SW480 (cell line): ENCODE measurements around the gene MARK1.

Experiments used
- DNase-seq: peaks from one replicate; pipeline ENCODE4 v3.0.0-alpha.2; 2016; ENCODE audit warnings: low spot score

MARK1 gene

DNA sequence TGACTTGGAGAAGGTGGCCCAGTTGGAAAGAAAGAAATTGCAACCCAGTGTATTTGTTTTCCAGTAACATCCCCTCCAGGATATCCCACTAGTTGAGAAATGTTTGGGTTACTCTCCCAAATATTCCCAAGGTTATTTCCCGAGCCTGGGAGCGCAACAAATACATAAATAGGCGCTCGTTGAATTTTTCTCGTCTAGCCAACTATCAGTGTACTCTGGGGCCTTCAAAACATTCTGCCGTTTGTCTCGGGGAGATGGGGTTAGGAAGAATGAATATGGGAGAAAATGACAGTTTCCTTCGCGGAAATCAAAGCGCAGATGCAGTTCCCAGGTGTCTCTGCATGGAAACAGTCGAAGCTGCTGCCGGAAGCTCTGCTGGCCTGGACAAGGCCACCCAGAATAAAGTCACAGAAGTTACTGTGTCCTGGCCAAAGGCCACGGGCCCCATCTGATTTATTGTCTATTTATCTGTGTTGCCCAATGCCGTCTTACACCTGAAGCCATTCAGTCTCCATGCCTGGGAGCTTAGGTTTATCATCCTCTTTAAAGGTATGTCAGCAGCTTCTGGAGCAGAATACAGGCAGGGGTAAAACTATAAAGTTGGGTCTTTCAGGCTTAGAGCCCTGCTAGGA, 163.2 kb downstream of the MARK1 start:
- no peak for DNase-seq

DNA sequence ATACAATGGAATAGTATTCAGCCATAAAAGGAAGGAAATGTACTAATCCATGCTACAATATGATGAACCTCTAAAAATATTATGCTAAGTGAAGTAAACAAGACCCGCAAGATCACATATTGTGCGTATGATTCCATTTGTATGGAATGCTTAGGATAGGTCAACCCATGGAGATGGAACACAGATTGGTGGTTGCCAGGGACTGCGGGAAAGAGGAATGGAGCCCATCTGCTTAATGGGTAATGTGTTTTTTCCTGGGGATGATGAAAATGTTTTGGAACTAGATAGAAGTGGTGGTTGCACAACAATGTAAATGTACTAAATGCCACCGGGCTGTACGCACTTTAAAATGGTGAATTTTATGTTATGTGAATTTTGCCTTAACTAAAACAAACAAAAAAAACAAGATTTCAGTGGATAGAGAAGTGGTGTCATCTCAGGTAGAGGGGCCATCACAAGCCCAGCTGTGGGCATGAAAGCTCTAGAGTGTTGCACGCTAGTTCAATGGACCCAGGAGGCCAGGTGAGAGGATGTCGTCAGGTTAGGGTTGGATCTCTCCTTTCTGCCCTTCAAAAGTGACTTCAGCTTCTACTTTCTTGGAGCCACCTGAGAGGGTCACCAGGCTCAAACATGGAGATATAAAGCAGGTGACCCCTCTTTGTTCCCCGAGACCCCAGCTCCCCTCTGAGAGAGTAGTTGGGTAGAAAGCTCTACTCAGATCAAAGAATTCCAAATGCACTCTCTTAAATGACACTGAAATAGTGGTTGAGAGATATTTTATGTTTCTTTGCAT, 164.7 kb downstream of the MARK1 start:
- DNase-seq, result no peak

DNA sequence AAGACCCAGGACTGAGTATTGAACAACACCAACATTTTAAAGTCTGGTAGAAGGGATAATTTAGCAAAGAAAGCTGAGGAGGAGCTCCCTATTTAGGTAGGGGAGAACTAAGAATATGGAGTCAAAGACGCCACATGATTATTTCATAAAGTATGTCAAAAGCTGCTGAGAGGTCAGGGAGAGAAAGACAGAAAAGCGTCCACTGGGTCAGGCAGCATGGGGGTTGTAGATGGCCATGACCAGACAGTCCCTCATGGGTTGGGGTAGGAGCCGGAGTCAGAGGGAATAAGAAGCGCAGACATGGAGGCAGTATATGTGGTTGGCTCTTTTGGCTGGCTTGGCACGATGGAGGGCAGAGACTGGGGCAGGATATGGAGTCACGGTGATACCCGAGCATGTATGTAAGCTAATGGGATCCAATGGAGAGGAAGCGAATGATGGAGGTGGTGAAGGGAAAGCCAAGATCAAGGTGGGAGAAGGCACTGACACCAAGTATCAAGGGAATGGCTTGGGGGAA, 167.0 kb downstream of the MARK1 start:
- DNase-seq, result no peak

DNA sequence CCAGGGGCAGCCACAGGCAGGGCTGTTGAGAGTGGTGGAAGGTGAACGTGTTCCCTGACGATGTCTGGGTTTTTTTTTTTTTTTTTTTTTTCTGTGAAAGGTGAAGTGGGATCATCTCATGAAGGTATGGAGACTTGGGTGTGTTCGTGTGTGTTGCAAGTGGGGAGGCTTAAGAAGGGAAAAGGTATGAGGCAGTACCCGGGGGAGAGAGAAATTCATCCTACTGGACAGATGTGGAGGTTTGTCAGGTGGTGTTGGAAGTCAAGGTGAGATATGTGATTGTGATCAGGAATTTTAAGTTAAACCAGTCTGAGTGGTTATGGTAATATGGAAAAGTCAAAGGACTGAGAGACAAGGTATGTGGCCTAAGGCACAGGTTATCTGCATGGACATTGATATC, 167.5 kb downstream of the MARK1 start:
- no peak for DNase-seq

DNA sequence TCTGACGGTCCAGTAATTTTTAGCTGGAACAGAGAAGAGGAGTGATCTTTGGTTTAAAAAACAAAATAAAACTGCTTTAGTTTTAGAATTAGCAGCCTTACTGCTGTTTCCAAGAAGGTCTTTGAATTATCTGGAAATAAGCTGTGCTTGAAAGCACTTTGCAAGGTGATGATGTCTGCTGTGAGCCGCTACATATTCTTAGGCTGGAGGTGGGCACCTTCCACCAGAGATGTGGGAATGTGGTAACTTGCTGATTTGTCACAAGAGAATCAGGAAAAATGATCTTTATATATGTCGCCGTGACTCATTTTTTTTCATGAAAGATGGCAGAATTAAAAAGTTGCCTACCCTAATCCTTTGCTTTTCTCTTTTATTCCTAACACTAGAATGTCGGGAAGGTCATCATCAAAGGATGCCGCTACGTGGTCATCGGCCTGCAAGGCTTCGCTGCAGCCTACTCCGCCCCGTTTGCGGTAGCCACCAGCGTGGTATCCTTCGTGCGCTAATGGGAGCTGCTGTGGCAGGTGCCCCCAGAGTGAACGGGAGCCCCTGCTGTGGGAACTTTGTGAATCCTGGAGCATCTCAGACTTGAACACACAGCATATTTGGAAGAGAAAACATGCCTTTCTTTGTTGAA, 168.4 kb downstream of the MARK1 start:
- no peak for DNase-seq

DNA sequence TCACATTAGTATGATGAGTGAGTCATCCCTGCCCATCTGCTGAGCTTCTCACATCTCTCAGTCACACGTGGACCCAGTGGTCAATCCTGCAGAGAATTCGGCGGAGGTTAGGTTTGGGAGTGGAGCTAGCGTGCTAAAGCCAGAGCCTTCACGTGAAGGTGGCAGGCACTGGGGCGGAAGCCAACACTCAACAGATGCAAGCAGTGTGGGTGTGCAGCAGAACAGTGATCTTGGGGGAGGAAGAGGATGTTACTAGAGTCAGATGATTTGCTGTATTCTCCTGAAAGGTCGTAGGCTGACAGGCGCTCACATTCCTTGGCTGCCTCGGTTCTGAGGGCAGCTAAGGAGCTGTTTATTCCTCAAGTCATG, 168.9 kb downstream of the MARK1 start:
- peak; percentile 48 for DNase-seq

DNA sequence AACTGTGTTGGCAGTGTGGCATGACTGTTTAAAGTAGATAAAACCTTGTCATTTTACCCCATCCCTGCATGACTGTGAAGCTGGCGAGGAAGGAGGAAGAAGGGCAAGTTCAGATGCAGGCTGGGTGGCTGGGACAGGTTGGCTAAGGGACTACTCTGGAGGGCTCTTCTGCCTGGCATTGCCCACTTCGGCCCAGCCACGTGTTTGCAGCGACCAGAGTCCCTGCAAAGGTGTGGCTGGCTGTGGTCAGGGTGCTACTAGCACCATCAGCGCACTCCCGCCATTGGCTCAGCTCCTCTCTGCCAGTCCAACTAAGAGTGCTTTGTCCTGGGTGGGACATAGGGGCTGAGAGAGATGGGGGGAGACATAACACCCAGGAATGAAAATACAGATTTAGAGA, 169.4 kb downstream of the MARK1 start:
- DNase-seq, result no peak

DNA sequence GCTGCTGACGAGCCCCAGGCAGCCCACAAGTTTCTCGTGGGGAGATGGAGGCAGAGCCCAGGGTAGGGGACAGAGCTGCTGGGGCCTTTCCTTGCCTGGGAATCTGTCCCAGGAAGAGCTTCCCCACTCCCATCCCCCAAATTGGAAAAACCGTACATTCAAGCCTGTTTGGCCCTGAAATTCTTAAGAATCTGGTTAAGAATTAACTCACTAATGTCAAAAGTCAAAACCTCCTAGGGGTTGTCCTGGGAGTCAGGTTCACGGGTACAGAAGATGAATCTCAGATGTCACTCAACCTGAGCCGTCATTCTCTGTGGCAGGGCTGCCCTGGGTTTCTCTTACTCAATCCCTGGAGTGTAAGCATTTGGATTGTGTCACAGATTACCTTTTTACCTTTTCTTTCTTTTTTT, 170.7 kb downstream of the MARK1 start:
- no peak for DNase-seq

DNA sequence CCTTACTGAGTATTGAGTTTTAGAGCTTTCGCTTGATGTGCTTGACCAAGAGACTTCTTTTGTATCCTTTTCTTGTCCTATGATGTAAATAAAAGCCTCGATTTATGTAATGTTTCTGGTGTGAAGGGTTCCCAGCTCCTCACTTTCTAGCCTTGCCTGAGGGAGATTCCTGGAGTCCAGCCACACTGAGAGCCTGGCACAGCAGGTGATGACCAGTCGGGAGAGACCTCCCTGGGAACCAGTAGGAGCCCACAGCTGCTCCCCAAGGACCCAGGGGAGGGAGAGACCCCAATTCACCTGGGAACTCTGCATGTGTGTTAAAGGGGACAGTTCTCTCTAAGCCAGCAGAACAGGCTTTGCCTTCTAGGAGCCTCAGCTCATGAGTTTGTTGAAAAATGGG, 171.1 kb downstream of the MARK1 start:
- no peak for DNase-seq

DNA sequence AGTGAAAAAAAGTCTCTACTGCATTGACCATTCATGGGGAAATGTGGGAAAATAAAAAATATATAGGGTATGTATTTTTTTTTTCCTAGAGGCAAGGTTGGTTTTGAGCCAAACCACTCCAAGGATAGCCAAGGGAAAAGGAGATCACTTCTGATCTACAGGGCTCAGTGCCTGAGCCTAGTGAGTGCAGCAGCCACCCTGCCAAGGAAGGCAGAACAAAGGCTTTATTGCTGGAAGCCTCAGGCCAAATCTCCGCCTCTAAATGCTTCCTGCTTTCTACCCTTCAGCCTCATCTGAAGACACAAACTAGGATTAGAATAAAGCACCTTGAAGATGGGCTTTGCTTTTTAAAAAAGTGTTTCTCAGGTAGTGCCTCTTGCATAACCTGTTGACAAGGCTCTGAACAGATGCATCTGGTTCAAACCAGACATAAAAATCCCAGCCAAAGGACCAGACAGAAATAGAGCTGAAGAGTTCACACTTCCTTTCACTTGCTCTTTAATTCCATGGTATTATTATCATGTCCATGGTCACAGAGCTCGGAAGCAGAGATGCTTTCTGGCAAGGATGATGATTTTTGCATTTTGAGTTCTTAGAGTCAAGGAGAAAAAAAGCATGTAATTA, 172.7 kb downstream of the MARK1 start:
- no peak for DNase-seq

DNA sequence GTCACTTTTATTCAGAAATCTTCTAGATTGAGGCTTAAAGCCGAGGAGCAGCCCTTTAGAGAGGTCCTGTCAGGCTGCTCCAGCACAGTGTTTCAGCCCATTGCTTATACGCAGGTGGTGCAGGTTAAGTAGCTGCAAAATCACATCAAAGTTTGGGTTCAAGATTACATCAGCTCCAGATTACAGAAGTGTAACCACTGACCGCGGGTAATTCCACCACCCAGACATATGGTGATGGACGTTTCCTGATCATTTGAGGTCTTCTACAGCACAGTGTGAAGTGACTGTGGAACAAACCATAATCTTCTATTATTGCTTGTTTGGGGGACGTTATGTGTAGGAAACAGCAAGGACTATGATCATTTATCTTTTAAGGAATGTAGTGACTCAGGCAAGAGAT, 174.0 kb downstream of the MARK1 start:
- DNase-seq, result no peak

DNA sequence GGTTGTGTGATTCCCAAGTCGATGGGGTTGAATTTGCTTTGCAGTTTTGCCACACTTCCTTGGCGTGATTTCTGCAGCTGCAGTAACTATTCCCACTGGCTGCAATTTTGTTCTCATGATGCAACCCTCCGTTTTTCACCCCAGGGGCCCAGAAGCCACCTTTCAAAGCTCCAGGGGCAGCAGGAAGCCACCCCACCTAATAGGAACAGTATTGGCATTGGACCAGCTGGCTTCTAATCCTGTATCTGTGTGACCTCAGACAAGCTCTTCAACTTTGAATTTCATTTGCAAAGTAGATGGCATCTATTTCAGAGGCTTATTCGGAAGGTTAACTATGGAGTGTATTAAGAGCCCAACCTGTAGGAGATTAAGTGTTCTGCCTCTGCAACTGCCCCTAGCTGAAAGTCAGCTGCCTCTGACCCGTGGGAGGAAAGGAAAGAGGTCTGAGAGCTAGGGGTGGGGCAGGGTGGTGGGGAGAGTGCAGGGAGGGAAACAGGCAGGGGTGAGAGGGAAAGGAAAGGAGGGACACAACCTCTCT, 174.9 kb downstream of the MARK1 start:
- no peak for DNase-seq

DNA sequence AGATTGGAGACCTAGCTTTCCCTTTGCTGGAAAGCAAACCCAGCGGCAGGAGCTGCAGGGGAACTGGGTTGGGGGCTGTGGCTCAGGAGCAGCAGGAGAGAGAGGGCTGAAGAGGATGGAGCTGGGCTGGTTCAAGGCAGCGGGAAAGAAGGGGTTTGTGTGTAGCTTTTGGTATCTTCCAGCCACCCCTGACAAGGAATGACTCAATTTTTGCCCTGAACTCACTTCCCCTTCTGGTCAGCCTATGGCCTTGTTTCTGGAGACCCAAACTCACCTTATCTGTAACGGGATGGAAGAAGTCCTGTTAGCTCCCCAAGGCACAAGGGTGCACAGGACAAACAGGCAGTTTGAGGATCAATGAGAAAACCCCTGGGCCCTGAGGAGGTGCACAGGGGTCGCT, 175.4 kb downstream of the MARK1 start:
- DNase-seq, result no peak

DNA sequence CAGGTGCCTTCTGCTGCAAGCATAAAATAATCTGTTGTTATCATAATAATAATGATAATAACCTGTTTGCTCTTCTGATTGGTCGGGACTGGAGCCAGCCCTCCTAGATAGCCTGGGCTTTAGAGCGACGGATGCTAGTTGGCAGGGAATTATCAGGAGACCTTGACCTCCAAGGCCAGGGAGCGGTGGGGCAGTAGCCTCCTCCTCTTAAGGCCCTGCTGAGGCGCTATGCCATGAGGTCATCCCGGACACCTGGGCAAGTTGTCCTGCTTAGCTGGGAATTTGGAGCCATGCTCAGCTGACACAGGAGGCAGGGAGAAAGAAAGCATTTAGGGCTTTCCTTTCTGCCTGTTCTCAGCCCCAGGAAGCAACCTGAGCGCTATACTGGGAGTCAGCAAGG, 177.8 kb downstream of the MARK1 start:
- DNase-seq, result no peak

DNA sequence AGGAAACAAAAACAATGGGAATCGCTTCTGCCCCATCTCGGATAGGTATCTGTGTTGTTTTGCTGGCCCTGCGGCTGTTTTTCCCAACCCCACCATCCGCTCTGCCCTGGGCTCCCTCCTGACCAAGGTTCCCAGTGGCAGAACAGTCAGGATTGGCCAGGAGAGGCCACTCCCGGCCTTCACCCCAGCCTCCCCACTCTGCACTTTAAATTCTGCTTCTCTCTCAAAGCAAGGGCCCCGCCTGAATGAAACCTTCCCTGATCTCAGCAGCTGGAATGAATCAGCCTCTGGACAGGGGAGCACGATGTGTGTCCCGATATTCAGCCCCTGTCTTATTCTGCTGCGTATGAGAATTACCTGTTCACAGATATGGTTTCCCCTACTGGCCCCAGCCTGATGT, 178.5 kb downstream of the MARK1 start:
- DNase-seq, result no peak

DNA sequence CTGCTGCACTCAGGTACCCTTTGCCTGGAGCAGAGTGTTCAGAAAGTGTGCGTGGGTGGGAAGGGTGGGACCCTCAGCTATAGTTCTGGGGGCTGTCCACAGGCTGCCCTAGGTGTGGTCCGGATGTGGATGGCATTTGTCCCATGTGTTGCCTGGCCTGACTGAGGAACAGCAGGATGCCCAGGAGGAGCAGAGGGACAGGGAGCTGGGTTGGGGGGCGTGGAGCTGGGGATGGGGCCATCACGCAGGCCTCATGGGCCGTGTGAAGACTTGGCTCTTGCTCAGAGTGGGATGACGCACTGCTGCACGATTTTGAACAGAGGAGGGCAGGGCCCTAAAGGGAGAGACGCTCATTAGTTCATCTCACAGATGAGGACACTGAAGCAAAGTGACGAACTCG, 179.2 kb downstream of the MARK1 start:
- no peak for DNase-seq

DNA sequence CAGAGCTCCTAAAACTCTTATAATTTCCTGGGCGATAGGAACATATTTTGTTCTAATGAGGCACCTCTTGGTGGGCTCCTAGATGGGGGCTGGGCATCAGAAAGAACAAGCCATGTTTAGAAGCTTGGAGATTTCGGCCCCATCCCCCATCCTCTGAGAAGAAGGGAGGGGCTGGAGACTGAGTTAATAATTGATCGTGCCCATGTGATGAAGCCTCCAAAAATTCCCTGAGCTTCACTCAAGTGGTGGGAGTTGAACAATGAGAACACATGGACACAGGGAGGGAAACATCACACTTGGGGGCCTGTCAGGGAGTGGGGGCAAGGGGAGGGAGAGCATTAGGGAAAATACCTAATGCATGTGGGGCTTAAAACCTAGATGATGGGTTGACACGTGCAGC, 180.3 kb downstream of the MARK1 start:
- DNase-seq, result no peak

DNA sequence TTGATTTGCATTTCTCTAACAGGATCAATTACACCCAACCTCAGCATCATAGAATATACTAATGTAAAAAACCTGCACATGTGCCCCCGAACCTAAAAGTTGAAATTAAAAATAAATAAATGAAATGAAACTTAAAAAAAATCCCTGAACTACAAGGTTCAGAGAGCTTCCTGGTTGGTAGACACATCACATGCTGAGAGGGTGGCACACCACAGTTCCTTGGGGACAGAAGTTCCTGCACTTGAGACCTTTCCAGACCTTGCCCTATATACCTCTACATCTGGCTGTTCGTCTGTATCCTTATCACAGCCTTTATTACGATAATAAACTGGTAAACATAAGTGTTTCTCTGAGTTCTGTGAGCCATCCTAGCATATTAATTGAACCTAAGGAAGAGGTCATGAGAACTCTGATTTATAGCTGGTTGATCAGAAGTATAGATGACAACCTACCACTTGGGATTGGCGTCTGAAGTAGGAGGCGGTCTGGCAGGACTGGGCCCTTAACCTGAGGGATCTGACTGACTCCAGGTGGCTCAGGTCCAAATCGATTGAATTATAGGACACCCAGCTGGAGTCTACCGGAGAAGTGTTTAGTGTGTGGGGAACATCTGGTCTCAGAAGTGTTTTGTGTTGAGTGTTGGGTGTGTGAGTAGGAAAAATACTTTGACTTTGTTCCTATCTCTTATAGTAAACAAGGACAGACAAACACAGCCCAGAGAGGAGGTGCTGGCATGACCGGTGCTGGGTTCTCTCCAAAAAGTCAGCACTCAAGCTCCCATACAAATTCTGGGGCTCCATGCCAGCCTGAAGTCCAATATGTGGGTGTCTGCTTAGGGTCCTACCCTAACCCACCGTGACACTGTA, 181.2 kb downstream of the MARK1 start:
- no peak for DNase-seq

DNA sequence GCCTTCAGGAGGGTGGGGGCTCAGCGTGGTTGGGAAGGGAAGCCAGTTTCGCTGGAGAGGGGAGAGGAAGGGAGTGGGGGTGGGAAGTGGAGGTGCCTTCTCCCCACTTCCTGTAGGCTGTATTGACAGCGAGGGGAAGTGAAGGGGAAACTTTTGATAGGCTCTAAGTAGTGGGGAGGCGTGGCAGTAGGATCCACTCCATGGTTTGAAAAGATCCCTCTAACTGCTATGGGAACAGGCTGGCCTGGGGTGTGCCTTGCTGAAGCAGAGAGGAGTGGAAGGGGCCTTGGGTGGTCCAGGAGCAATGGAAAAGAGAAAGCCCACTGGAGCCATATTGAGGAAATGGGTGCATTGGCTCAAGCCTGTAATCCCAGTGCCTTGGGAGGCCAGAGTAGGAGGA, 182.4 kb downstream of the MARK1 start:
- DNase-seq, result no peak

DNA sequence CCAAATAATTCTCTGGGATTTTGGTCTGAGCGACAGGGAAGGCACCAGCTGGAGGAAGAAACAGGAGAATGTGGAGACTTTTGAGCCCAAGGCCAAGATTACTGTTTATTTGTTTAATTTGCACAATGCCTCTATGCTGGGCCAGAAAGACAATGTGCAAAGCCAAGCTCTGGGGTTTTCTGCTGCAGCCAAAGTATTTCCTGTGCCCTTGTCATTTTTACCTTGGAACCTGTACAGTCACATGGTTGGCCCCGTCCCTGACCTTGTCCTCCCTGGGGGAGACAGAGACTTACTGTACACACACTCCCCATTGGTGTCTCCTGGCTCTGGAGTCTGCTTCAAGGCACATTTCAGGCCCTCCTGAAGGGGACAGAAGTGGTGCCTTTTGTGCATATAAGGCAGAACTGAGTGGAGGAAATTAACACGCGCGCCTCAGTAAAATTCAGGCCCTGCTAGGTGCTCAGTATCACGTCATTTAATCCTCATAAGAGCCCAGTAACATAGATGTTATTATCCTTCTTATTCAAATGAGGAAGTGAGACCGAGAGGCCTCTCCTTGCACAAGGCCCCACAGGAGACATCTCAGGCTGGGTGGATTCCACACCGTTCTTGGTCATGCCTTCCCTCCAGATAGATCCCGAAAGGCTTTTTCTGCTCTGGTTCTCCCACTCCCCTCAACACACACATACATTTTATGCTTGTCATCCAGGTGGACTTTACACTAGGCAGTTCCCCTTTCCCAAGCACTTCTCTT, 183.3 kb downstream of the MARK1 start:
- DNase-seq, result no peak
